H1 (cell line): ENCODE data around the gene CHCHD6.

Experiments used
- BCL11A ChIP-seq, 2 experiments: IDR thresholded peaks; one replicate each; pipeline ENCODE4 v1.6.1; 2011; ENCODE audit warnings: low read depth in 2 of 2, low read length in 2 of 2, mild to moderate bottlenecking in 2 of 2
- CTCF ChIP-seq, 3 experiments: IDR thresholded peaks; 1 replicate in 2 of 3; 2 replicates in 1 of 3; pipeline versions ENCODE4 v1.5.1 to v1.6.1; 2011; ENCODE audit warnings: low read length in 3 of 3, mild to moderate bottlenecking in 3 of 3, inconsistent platforms in 2 of 3, low read depth in 1 of 3, moderate library complexity in 1 of 3; ENCODE audit not compliant: insufficient read depth in 1 of 3; ENCODE audit errors: control extremely low read depth in 1 of 3
- JUN ChIP-seq: IDR thresholded peaks from 2 replicates; pipeline ENCODE4 v1.6.1; 2011; ENCODE audit warnings: low read depth, mild to moderate bottlenecking, improper control_type of control experiment, low read length
- MAFK ChIP-seq: IDR thresholded peaks from 2 replicates; pipeline ENCODE4 v1.6.1; 2012; ENCODE audit warnings: low read depth, mild to moderate bottlenecking, improper control_type of control experiment, low read length
- MAX ChIP-seq: IDR thresholded peaks from 2 replicates; pipeline ENCODE4 v1.6.1; 2012; ENCODE audit warnings: inconsistent platforms
- SP4 ChIP-seq: IDR thresholded peaks from 2 replicates; pipeline ENCODE4 v1.6.1; 2012; ENCODE audit warnings: low read length, inconsistent platforms

- no peak for TF ChIP-seq MAFK
- TF ChIP-seq JUN, result no peak
- TF ChIP-seq BCL11A (IDR thresholded peaks at IDR 0.05; ENCODE audit: low read depth in 2 of 2, low read length in 2 of 2), result no peak
- TF ChIP-seq CTCF (IDR thresholded peaks at IDR 0.05; ENCODE audit: control extremely low read depth in 1 of 3, insufficient read depth in 1 of 3, low read depth in 1 of 3, low read length in 3 of 3), result no peak
- TF ChIP-seq SP4, result no peak
- TF ChIP-seq MAX, result no peak
Measured at GRCh38 chr3:126952261-126952982, 248.4 kb downstream of the CHCHD6 start.
